IMR-90 (cell line): ENCODE data around the gene ATRNL1. TPM values are rescaled to one million over a fixed set of nuclear protein-coding genes. Genes with fewer than 3 reads are reported as not detected.

ENCODE experiments used
- ATAC-seq: fragments of 200-7000 bp; cut with Tn5 transposase; 2 replicates; pipeline ENCODE4 v1.9.1; 2020; ENCODE audit warnings: low read depth, mild to moderate bottlenecking, moderate library complexity
- BruUV-seq: library from RNA; stranded (reverse); fragments of 400-500 nt; replicated peaks from 2 replicates; lab custom pipeline; 2021; lab: Mats Ljungman, UMichigan
- CTCF ChIA-PET: fragments of 300-600 bp; formaldehyde crosslinking; extraction: SDS; loops from one replicate; lab custom pipeline; 2021; ENCODE audit warnings: antibody characterized with exemption; lab: Yijun Ruan, JAX
- POLR2A ChIA-PET: fragments of 300-600 bp; sonication (Branson Sonifier 250); formaldehyde crosslinking; loops from one replicate; lab custom pipeline; 2022; ENCODE audit warnings: antibody characterized with exemption; ENCODE audit not compliant: unreplicated experiment; lab: Charles Lee
- DNase-seq: peaks from one replicate; pipeline ENCODE4 v3.0.0; 2013
- H2AFZ ChIP-seq: replicated peaks from 2 replicates; pipeline ENCODE3; 2013; ENCODE audit warnings: low read length, mild to moderate bottlenecking; ENCODE audit not compliant: poor library complexity
- H2AK5ac ChIP-seq: 2 replicates; pipeline ENCODE4 v1.6.1; 2013; ENCODE audit warnings: low read depth, low read length, inconsistent platforms
- H2AK9ac ChIP-seq: replicated peaks from 2 replicates; pipeline ENCODE3; 2013; ENCODE audit warnings: mild to moderate bottlenecking, low read depth, low read length, moderate library complexity; ENCODE audit not compliant: poor library complexity
- H2BK120ac ChIP-seq: 2 replicates; pipeline ENCODE4 v1.6.1; 2013; ENCODE audit warnings: low read depth, low read length, inconsistent platforms
- H2BK15ac ChIP-seq: 3 replicates; pipeline ENCODE4 v1.6.1; 2013; ENCODE audit warnings: low read depth, low read length, inconsistent platforms
- H2BK20ac ChIP-seq: 2 replicates; pipeline ENCODE4 v1.6.1; 2013; ENCODE audit warnings: low read depth, mild to moderate bottlenecking, inconsistent platforms, low read length, moderate library complexity
- H2BK5ac ChIP-seq: 2 replicates; pipeline ENCODE4 v1.6.1; 2013; ENCODE audit warnings: mild to moderate bottlenecking, low read depth, low read length, inconsistent platforms; ENCODE audit not compliant: poor library complexity, severe bottlenecking
- H3K14ac ChIP-seq: replicated peaks from 2 replicates; pipeline ENCODE4 v1.6.1; 2013; ENCODE audit warnings: low read depth, low read length, inconsistent platforms
- H3K18ac ChIP-seq: 2 replicates; pipeline ENCODE4 v1.6.1; 2013; ENCODE audit warnings: low read depth, low read length, control low read depth
- H3K23ac ChIP-seq: 2 replicates; pipeline ENCODE4 v1.6.1; 2013; ENCODE audit warnings: low read depth, low read length, inconsistent platforms
- H3K27ac ChIP-seq: 2 replicates; pipeline ENCODE4 v1.5.1; 2013; ENCODE audit warnings: mild to moderate bottlenecking, control low read depth, low read length; ENCODE audit not compliant: insufficient read depth
- H3K27me3 ChIP-seq: 2 replicates; pipeline ENCODE4 v1.6.1; 2013; ENCODE audit warnings: low read length; ENCODE audit not compliant: control insufficient read depth, insufficient read depth
- H3K36me3 ChIP-seq: 2 replicates; pipeline ENCODE4 v1.6.1; 2013; ENCODE audit warnings: low read length, mixed read lengths; ENCODE audit not compliant: control insufficient read depth, insufficient read depth
- H3K4ac ChIP-seq: 2 replicates; pipeline ENCODE4 v1.6.1; 2013; ENCODE audit warnings: low read depth, low read length, inconsistent platforms
- H3K4me1 ChIP-seq: 2 replicates; pipeline ENCODE4 v1.6.1; 2013; ENCODE audit warnings: low read length, mixed read lengths; ENCODE audit not compliant: control insufficient read depth, insufficient read depth
- H3K4me2 ChIP-seq: 2 replicates; pipeline ENCODE4 v1.6.1; 2013; ENCODE audit warnings: low read depth, mild to moderate bottlenecking, control low read depth, low read length, moderate library complexity
- H3K4me3 ChIP-seq: 2 replicates; pipeline ENCODE4 v1.5.1; 2013; ENCODE audit warnings: low read depth, mild to moderate bottlenecking, control low read depth, low read length, moderate library complexity; ENCODE audit not compliant: insufficient read depth
- H3K56ac ChIP-seq: 2 replicates; pipeline ENCODE4 v1.6.1; 2013; ENCODE audit warnings: low read length, inconsistent platforms; ENCODE audit not compliant: insufficient read depth; ENCODE audit errors: extremely low read depth
- H3K79me1 ChIP-seq, 2 experiments: 2 replicates each; pipeline ENCODE4 v1.6.1; 2013; ENCODE audit warnings: low read length in 2 of 2, inconsistent platforms in 1 of 2, low read depth in 1 of 2
- H3K9ac ChIP-seq: 2 replicates; pipeline ENCODE4 v1.6.1; 2013; ENCODE audit warnings: low read depth, low read length, control low read depth
- H3K9me1 ChIP-seq: 2 replicates; pipeline ENCODE4 v1.6.1; 2013; ENCODE audit warnings: low read length, inconsistent platforms; ENCODE audit not compliant: insufficient read depth
- H3K9me3 ChIP-seq: 2 replicates; pipeline ENCODE4 v1.6.1; 2013; ENCODE audit warnings: low read length; ENCODE audit not compliant: control insufficient read depth, insufficient read depth
- H4K20me1 ChIP-seq: 2 replicates; pipeline ENCODE4 v1.6.1; 2013; ENCODE audit warnings: low read length, inconsistent platforms; ENCODE audit not compliant: insufficient read depth
- H4K5ac ChIP-seq: 2 replicates; pipeline ENCODE4 v1.6.1; 2013; ENCODE audit warnings: mild to moderate bottlenecking, low read depth, low read length, control low read depth
- H4K8ac ChIP-seq, 2 experiments: 2 replicates each; pipeline ENCODE4 v1.6.1; 2013; ENCODE audit warnings: low read depth in 2 of 2, low read length in 2 of 2, control low read depth in 1 of 2, inconsistent platforms in 1 of 2
- H4K91ac ChIP-seq: 2 replicates; pipeline ENCODE4 v1.6.1; 2013; ENCODE audit warnings: low read depth, low read length, inconsistent platforms; ENCODE audit not compliant: insufficient read depth
- BHLHE40 ChIP-seq: fragments of 150-350 bp; IDR thresholded peaks from 2 replicates; pipeline ENCODE4 v1.6.1; 2016; ENCODE audit warnings: mild to moderate bottlenecking, low read depth, low read length
- CEBPB ChIP-seq: IDR thresholded peaks from 2 replicates; pipeline ENCODE4 v1.6.1; 2012; ENCODE audit warnings: low read depth, low read length, improper control_type of control experiment
- CHD1 ChIP-seq: IDR thresholded peaks from 2 replicates; pipeline ENCODE4 v1.6.1; 2012; ENCODE audit warnings: low read depth, low read length, improper control_type of control experiment
- CTCF ChIP-seq: conservative IDR thresholded peaks from 2 replicates; pipeline ENCODE4 v1.5.1; 2012; ENCODE audit warnings: mild to moderate bottlenecking, low read depth, low read length, improper control_type of control experiment
- ELK1 ChIP-seq: fragments of 150-350 bp; IDR thresholded peaks from 2 replicates; pipeline ENCODE4 v1.6.1; 2016; ENCODE audit warnings: low read depth, mild to moderate bottlenecking, low read length, moderate library complexity, borderline replicate concordance
- FOS ChIP-seq: fragments of 150-350 bp; IDR thresholded peaks from 2 replicates; pipeline ENCODE4 v1.6.1; 2016; ENCODE audit warnings: low read depth, low read length
- MAFK ChIP-seq: IDR thresholded peaks from 2 replicates; pipeline ENCODE4 v1.6.1; 2012; ENCODE audit warnings: low read depth, low read length, improper control_type of control experiment
- MAZ ChIP-seq: IDR thresholded peaks from 2 replicates; pipeline ENCODE4 v1.6.1; 2012; ENCODE audit warnings: low read depth, mild to moderate bottlenecking, low read length, improper control_type of control experiment, moderate library complexity, borderline replicate concordance
- MXI1 ChIP-seq: IDR thresholded peaks from 2 replicates; pipeline ENCODE4 v1.6.1; 2012; ENCODE audit warnings: low read depth, mild to moderate bottlenecking, low read length, moderate library complexity, borderline replicate concordance
- NFE2L2 ChIP-seq: fragments of 150-350 bp; IDR thresholded peaks from 2 replicates; pipeline ENCODE4 v1.6.1; 2016; ENCODE audit warnings: low read depth, mild to moderate bottlenecking, low read length
- POLR2A ChIP-seq: IDR thresholded peaks from 2 replicates; pipeline ENCODE4 v1.6.1; 2012; ENCODE audit warnings: mild to moderate bottlenecking, low read depth, low read length
- RAD21 ChIP-seq: IDR thresholded peaks from 2 replicates; pipeline ENCODE4 v1.6.1; 2012; ENCODE audit warnings: low read length, improper control_type of control experiment
- RCOR1 ChIP-seq: IDR thresholded peaks from 2 replicates; pipeline ENCODE4 v1.6.1; 2012; ENCODE audit warnings: mild to moderate bottlenecking, low read length, improper control_type of control experiment; ENCODE audit not compliant: insufficient replicate concordance
- RFX5 ChIP-seq: IDR thresholded peaks from 2 replicates; pipeline ENCODE4 v1.8.0; 2012; ENCODE audit warnings: low read depth, mild to moderate bottlenecking, low read length, moderate library complexity
- SMC3 ChIP-seq: fragments of 150-350 bp; IDR thresholded peaks from 2 replicates; pipeline ENCODE4 v1.6.1; 2016; ENCODE audit warnings: low read depth, mild to moderate bottlenecking, antibody characterized with exemption, low read length, moderate library complexity
- USF2 ChIP-seq: fragments of 150-350 bp; IDR thresholded peaks from 2 replicates; pipeline ENCODE4 v1.6.1; 2017; ENCODE audit warnings: mild to moderate bottlenecking, antibody characterized with exemption, low read length, low read depth
- dilution Hi-C: fragments of 300-500 bp; cut with HindIII; formaldehyde crosslinking; loops from one replicate; pipeline ENCODE4 v1.14.3; 2018; ENCODE audit warnings: low sequenced_read_pairs; ENCODE audit not compliant: unreplicated experiment
- in situ Hi-C: fragments of 300-500 bp; cut with MboI; formaldehyde crosslinking; loops from 3 replicates; pipeline ENCODE4 v1.14.3; 2019; ENCODE audit warnings: low sequenced_read_pairs, inconsistent platforms, mixed read lengths
- intact Hi-C: fragments of 100-400 bp; cut with micrococcal nuclease; formaldehyde crosslinking; loops from 2 replicates; pipeline ENCODE4 v1.10.0; 2022
- polyA plus RNA-seq, 3 experiments: library from polyadenylated mRNA; depleted of rRNA; stranded (reverse); fragments of >200 nt; gene quantifications; 2 replicates each; pipeline ENCODE4 v1.2.3, GENCODE V29; 2012; ENCODE audit warnings: low replicate concordance in 1 of 3
- total RNA-seq: library from RNA; depleted of rRNA; stranded (reverse); fragments of >200 nt; gene quantifications from 2 replicates; pipeline ENCODE4 v1.2.3, GENCODE V29; 2012

ATRNL1 gene
- total and polyA plus RNA-seq, 2 of the 4 experiments (the other 2 are of a cell fraction), result 0.18 to 0.19 TPM

GRCh38 chr10:115047705-115048104 lies 45.5 kb upstream of the ATRNL1 start:
- Histone ChIP-seq H2BK120ac (no peak overlapping the region), H4K5ac (no peak overlapping the region), H3K18ac (no peak overlapping the region), H2BK15ac (no peak overlapping the region), H3K27ac (no peak overlapping the region), H4K91ac (no peak overlapping the region), H3K56ac (no peak overlapping the region), H3K4me3 (no peak overlapping the region), H3K9me3 (no peaks in the 10 kb centered on the region), H3K4ac (no peak overlapping the region), H2AK5ac (no peak overlapping the region), H3K14ac (no peak overlapping the region), H4K20me1 (no peaks in the 10 kb centered on the region), H3K79me1 (no peaks in the 10 kb centered on the region), H2AK9ac (no peak overlapping the region), H3K9me1 (no peaks in the 10 kb centered on the region), H3K4me1 (0 out of 2 replicates have a peak, but pooled peaks cover 3% of the 10 kb centered on the region), H3K27me3 (peaks cover 2% of the 10 kb centered on the region; the same call in 1 of the 2 replicates), H3K36me3 (no peaks in the 10 kb centered on the region), H4K8ac (no peak overlapping the region), H3K23ac (no peak overlapping the region), H2AFZ (no peak overlapping the region), H3K9ac (no peak overlapping the region), H3K4me2 (no peak overlapping the region), H2BK20ac (no peak overlapping the region), H2BK5ac (no peak overlapping the region)
- CTCF ChIA-PET, result interaction anchor here (0.8 kb wide), 1 partner anchor 27 kb away, joined by 4 read pairs; no protein-coding TSS in a partner anchor
- TF ChIP-seq RFX5, result no peak
- no peak for TF ChIP-seq BHLHE40
- TF ChIP-seq CTCF, result no peak
- no peak for TF ChIP-seq USF2
- TF ChIP-seq MAFK, result no peak
- TF ChIP-seq SMC3, result no peak
- TF ChIP-seq FOS, result no peak
- TF ChIP-seq CHD1, result no peak
- no peak for TF ChIP-seq CEBPB
- TF ChIP-seq RAD21, result no peak
- TF ChIP-seq RCOR1, result no peak
- no peak for TF ChIP-seq MXI1
- no peak for TF ChIP-seq ELK1
- TF ChIP-seq POLR2A, result no peak
- TF ChIP-seq NFE2L2, result no peak
- TF ChIP-seq MAZ, result no peak
- POLR2A ChIA-PET, result interaction anchor here (0.6 kb wide), 1 partner anchor 17 kb away, joined by 3 read pairs; no protein-coding TSS in a partner anchor
- DNase-seq, result no peak
- ATAC-seq, result no peak
- in situ Hi-C loops, result no loop called here
- intact Hi-C loops, result loop anchor here (5.0 kb wide), 1 partner anchor 170 kb away; no protein-coding TSS in a partner anchor
- no TSS peak for BruUV-seq
- dilution Hi-C loops, result no loop called here
